ENCODE results near the gene USP36.

USP36 gene

DNA sequence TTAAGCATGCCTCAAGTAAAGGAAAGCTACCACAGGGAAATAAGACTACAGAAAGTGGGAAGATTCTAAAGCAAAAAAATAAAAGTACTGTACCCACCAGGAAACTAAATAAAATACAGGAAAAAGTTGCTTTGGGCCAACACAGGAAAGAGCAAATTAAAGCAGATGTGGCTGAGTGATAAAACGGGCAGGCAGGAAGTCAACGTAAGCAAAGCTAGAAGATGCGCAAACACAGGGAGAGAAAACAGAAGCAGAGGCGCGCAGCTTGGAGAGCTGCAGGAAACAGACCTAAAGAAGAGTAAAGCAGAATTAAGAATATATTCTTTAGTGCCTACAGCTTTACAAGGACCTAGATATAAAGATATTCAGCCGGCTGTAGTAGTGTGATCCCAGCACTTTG lies 21.7 kb downstream of the USP36 start:
- H3K27me3 ChIP-seq (ENCODE audit: control insufficient read depth, insufficient read depth, low read length): no peaks in the 10 kb centered on the region
- H3K9ac ChIP-seq (ENCODE audit: low read length): no peak overlapping the region
- H3K36me3 ChIP-seq (ENCODE audit: control insufficient read depth, insufficient read depth, low read length): peaks cover 10% of the 10 kb centered on the region
- no peaks in the 10 kb centered on the region for H3K4me1 ChIP-seq (ENCODE audit: control insufficient read depth, insufficient read depth, low read length)
- H3K4me3 ChIP-seq (ENCODE audit: low read length): no peak overlapping the region
- no peaks in the 10 kb centered on the region for H3K9me3 ChIP-seq (ENCODE audit: control insufficient read depth, low read length)

DNA sequence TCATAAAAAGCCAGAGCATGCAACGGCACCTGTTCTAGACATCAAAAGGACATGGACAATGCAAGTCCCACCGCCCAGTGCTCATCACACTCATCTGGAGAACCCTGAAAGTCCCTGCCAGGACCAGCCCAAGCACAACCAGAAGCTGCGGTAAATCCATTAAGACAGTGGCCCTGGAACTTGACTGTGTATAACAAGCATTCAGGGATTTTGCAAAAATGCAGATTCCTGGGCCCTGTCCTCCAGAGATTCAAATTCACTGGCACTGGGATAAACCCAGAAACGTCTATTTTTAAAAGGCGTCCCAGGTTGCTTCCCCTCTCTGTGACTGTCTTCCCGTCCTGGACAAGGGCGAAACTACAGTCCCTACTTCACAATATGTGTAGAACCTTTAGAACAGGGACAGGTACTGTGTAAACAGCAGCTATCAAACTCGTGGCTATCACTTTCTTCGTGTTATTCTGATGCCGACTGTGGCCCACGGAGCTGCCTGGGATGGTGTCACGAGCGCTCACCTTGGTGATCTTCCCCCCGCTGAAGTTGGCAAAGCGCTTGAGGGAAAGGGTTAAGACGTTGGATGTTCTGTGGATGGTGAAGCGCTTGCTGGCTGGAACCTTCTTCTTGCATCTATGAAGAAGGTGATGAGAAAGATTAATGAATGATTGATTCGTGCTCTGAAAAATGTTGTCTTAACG lies 22.3 kb downstream of the USP36 start:
- Histone ChIP-seq H3K4me3 (ENCODE audit: low read length) (no peak overlapping the region), H3K4me1 (ENCODE audit: control insufficient read depth, insufficient read depth, low read length) (no peaks in the 10 kb centered on the region), H3K36me3 (ENCODE audit: control insufficient read depth, insufficient read depth, low read length) (peaks cover 13% of the 10 kb centered on the region), H3K9ac (ENCODE audit: low read length) (no peak overlapping the region), H3K9me3 (ENCODE audit: control insufficient read depth, low read length) (no peaks in the 10 kb centered on the region), H3K27me3 (ENCODE audit: control insufficient read depth, insufficient read depth, low read length) (no peaks in the 10 kb centered on the region)

DNA sequence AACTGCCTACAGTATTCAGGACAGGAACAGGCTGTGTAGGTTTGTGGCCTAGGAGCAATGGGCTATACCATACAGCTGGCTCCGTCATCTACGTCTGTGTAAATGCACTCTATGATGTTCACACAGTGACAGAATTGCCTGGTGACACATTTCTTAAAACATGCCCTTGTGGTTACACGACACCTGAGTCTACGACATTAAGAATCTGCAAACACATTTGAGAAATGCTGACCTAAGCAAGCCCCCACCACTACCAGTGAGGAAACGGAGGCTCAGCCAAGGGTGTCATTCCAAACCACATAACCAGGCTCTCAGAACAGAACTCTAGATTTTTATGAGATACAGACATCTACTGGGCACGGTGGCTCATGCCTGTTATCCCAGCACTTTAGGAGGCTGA lies 23.5 kb downstream of the USP36 start:
- Histone ChIP-seq H3K4me1 (ENCODE audit: control insufficient read depth, insufficient read depth, low read length) (no peaks in the 10 kb centered on the region), H3K9me3 (ENCODE audit: control insufficient read depth, low read length) (no peaks in the 10 kb centered on the region), H3K27me3 (ENCODE audit: control insufficient read depth, insufficient read depth, low read length) (no peaks in the 10 kb centered on the region), H3K4me3 (ENCODE audit: low read length) (no peak overlapping the region), H3K9ac (ENCODE audit: low read length) (no peak overlapping the region), H3K36me3 (ENCODE audit: control insufficient read depth, insufficient read depth, low read length) (peaks cover 16% of the 10 kb centered on the region)

DNA sequence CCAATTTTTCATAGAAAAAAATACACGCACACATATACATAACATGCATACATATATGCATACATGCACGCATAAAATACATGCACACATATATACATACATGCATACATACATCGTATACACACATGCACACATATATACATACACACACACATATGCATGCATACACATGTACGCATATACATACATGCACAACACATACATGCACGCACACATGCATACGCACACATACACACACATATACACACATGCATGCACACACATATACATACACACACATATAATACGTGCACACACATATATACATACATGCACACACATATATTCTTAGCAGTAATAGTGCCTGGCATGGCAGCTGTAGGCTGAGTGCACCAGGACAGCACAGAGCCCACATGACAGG lies 24.9 kb downstream of the USP36 start:
- Histone ChIP-seq H3K9ac (ENCODE audit: low read length) (no peak overlapping the region), H3K36me3 (ENCODE audit: control insufficient read depth, insufficient read depth, low read length) (peaks cover 16% of the 10 kb centered on the region), H3K4me3 (ENCODE audit: low read length) (no peak overlapping the region), H3K27me3 (ENCODE audit: control insufficient read depth, insufficient read depth, low read length) (no peaks in the 10 kb centered on the region), H3K9me3 (ENCODE audit: control insufficient read depth, low read length) (no peaks in the 10 kb centered on the region), H3K4me1 (ENCODE audit: control insufficient read depth, insufficient read depth, low read length) (no peaks in the 10 kb centered on the region)

DNA sequence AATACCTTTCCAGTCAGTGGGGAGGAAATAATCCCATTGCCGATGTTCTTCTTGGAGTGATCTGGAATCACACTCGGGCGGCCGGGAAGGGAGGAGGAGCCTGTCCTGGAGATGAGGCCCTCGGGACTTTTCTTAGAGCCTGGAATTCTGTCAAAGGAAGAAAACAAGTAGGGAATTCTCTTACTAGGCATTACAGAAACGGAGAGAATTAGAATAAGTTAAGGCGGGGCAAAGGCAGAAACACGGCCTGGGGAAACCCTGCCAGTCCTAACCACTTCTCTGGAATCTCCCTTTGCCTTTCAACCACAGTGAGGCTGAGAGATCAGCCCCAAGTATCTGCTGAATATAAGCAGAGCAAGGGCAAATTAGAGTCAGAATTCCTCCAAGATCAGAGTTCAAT lies 27.8 kb downstream of the USP36 start:
- Histone ChIP-seq H3K4me1 (ENCODE audit: control insufficient read depth, insufficient read depth, low read length) (no peaks in the 10 kb centered on the region), H3K4me3 (ENCODE audit: low read length) (no peak overlapping the region), H3K9me3 (ENCODE audit: control insufficient read depth, low read length) (no peaks in the 10 kb centered on the region), H3K27me3 (ENCODE audit: control insufficient read depth, insufficient read depth, low read length) (no peaks in the 10 kb centered on the region), H3K9ac (ENCODE audit: low read length) (no peak overlapping the region), H3K36me3 (ENCODE audit: control insufficient read depth, insufficient read depth, low read length) (peaks cover 7% of the 10 kb centered on the region)

DNA sequence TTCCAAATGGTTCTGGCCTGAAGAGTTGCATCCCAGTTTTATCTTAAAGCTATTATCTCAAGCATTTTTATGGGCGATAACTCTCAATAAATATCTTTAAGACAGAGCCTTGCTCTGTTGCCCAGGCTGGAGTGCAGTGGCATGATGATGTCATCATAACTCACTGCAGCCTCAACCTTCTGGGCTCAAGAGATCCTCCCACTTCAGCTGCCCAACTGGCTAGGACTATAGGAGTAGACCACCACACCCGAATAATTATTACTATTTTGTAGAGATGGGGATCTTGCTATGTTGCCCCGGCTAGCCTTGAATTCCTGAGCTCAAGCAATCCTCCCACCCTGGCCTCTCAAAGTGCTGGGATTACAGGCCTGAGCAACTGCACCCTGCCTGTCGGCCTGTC lies 32.5 kb downstream of the USP36 start:
- Histone ChIP-seq H3K27me3 (ENCODE audit: control insufficient read depth, insufficient read depth, low read length) (no peaks in the 10 kb centered on the region), H3K9me3 (ENCODE audit: control insufficient read depth, low read length) (no peaks in the 10 kb centered on the region), H3K4me1 (ENCODE audit: control insufficient read depth, insufficient read depth, low read length) (no peaks in the 10 kb centered on the region), H3K9ac (ENCODE audit: low read length) (no peak overlapping the region), H3K36me3 (ENCODE audit: control insufficient read depth, insufficient read depth, low read length) (peaks cover 15% of the 10 kb centered on the region), H3K4me3 (ENCODE audit: low read length) (no peak overlapping the region)

DNA sequence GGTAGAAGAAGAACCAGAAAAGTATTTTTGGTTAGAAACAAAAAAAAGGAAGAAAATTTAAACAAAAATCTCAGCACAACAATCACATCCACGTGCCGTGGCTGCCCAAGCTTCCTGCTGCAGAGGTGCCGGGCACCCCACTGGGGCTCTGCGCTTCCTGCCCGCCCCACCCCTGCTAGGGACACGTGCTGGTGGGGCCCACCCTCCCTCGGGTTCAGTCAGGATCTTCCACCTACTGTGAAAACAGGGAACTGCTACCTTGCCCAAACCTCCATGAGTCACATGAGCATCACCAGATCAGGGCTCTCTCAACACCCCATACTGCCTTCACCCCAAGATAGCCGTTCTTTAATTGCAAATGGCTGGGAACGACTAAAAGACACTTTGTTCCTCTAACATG lies 34.2 kb downstream of the USP36 start:
- no peak overlapping the region for H3K9ac ChIP-seq (ENCODE audit: low read length)
- H3K4me1 ChIP-seq (ENCODE audit: control insufficient read depth, insufficient read depth, low read length): no peaks in the 10 kb centered on the region
- no peaks in the 10 kb centered on the region for H3K9me3 ChIP-seq (ENCODE audit: control insufficient read depth, low read length)
- H3K27me3 ChIP-seq (ENCODE audit: control insufficient read depth, insufficient read depth, low read length): no peaks in the 10 kb centered on the region
- peaks cover 13% of the 10 kb centered on the region for H3K36me3 ChIP-seq (ENCODE audit: control insufficient read depth, insufficient read depth, low read length)
- no peak overlapping the region for H3K4me3 ChIP-seq (ENCODE audit: low read length)

DNA sequence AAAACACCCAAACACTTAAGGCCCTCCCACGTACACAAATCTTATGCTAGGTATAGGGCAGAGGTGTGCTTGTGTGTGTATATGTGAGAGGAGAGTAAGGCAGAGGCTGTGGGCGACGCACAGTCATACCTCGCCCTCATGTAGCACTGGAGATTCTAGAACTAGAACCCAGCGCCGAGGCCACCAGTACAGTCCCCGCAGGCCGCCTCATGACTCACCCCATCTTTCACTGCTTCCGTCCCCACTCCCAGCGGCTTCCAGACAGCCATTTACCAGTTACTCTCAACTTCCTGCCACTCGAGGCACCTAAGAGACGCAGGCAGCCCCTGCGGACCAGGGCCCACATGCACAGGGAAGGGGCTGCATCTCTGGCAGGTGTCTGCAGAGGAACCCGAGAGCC lies 35.3 kb downstream of the USP36 start:
- Histone ChIP-seq H3K9ac (ENCODE audit: low read length) (no peak overlapping the region), H3K4me3 (ENCODE audit: low read length) (no peak overlapping the region), H3K9me3 (ENCODE audit: control insufficient read depth, low read length) (no peaks in the 10 kb centered on the region), H3K27me3 (ENCODE audit: control insufficient read depth, insufficient read depth, low read length) (no peaks in the 10 kb centered on the region), H3K4me1 (ENCODE audit: control insufficient read depth, insufficient read depth, low read length) (no peaks in the 10 kb centered on the region), H3K36me3 (ENCODE audit: control insufficient read depth, insufficient read depth, low read length) (peaks cover 13% of the 10 kb centered on the region)

DNA sequence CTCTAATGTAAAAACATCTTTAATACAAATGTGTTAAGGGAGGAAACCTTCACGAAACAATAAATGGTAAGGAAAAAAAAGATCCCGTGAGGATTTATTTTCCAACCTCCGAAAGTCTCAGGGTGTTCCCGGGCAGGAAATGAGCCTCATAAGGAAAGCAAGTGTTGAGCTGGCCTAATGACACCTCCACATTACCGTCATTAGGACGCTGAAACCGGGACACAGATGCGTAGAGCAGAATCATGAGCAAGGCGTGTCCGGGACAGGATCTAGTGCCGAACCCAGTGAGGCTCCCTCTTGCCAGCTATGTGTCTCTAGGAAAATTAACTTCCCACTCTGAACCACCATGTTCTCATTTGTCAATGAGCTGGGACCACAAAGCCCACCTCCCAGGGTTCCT lies 35.8 kb downstream of the USP36 start:
- Histone ChIP-seq H3K9ac (ENCODE audit: low read length) (no peak overlapping the region), H3K27me3 (ENCODE audit: control insufficient read depth, insufficient read depth, low read length) (no peaks in the 10 kb centered on the region), H3K36me3 (ENCODE audit: control insufficient read depth, insufficient read depth, low read length) (peaks cover 13% of the 10 kb centered on the region), H3K4me3 (ENCODE audit: low read length) (no peak overlapping the region), H3K4me1 (ENCODE audit: control insufficient read depth, insufficient read depth, low read length) (no peaks in the 10 kb centered on the region), H3K9me3 (ENCODE audit: control insufficient read depth, low read length) (no peaks in the 10 kb centered on the region)

DNA sequence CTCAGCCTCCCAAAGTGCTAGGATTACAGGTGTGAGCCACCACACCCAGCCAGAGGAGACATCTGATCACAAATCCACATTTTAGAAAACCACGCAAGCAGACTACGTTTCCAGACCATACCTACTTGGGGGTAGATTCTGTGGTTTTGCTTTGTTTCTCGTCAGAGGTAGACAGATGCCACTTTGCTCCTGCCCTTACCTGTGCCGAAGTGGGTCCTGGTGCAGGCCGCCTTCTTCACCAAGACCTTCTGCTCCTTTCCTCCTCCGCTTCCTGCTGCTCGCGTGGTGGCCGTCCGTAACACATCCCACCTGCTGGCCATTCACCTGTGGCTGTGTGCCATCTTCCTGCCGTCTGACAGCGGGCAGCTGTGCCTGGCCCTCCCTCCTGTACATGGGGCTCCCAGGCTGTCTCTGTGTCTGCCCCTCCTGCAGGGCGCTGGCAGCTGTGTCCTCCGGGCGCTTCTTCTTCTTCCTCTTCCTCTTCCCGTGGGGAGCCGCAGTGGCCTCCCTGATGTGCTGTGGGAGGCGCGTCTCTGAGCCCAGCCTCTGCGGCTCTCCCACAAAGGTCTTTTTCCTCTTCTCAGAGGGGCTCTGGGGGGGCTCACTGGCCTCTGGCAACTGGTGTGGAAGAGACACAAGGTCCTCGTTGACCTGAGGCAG lies 37.3 kb downstream of the USP36 start:
- no peak overlapping the region for H3K9ac ChIP-seq (ENCODE audit: low read length)
- no peaks in the 10 kb centered on the region for H3K27me3 ChIP-seq (ENCODE audit: control insufficient read depth, insufficient read depth, low read length)
- no peaks in the 10 kb centered on the region for H3K4me1 ChIP-seq (ENCODE audit: control insufficient read depth, insufficient read depth, low read length)
- no peak overlapping the region for H3K4me3 ChIP-seq (ENCODE audit: low read length)
- H3K9me3 ChIP-seq (ENCODE audit: control insufficient read depth, low read length): no peaks in the 10 kb centered on the region
- peaks cover 16% of the 10 kb centered on the region for H3K36me3 ChIP-seq (ENCODE audit: control insufficient read depth, insufficient read depth, low read length)

DNA sequence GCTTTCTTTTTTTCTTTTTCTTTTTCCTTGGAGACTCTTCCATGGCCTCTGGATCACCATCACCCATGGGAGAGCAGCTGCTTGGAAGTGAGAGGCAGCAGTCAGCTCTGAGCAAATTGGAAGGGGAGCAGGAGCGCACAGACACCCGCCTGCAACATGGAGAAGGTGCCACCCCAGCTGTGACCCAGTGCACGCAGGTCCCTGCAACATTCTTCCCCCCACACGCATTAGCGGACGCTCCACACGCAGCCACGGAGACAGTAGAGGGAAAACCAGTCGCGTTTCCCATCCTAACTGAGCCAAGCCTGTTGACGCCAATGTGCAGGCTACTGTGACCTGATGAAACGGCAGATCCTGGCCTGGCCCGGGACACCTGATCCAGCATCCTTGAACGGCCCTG lies 38.2 kb downstream of the USP36 start:
- H3K27me3 ChIP-seq (ENCODE audit: control insufficient read depth, insufficient read depth, low read length): no peaks in the 10 kb centered on the region
- H3K4me1 ChIP-seq (ENCODE audit: control insufficient read depth, insufficient read depth, low read length): peaks cover 3% of the 10 kb centered on the region
- H3K9ac ChIP-seq (ENCODE audit: low read length): no peak overlapping the region
- no peak overlapping the region for H3K4me3 ChIP-seq (ENCODE audit: low read length)
- no peaks in the 10 kb centered on the region for H3K9me3 ChIP-seq (ENCODE audit: control insufficient read depth, low read length)
- peaks cover 24% of the 10 kb centered on the region for H3K36me3 ChIP-seq (ENCODE audit: control insufficient read depth, insufficient read depth, low read length)

DNA sequence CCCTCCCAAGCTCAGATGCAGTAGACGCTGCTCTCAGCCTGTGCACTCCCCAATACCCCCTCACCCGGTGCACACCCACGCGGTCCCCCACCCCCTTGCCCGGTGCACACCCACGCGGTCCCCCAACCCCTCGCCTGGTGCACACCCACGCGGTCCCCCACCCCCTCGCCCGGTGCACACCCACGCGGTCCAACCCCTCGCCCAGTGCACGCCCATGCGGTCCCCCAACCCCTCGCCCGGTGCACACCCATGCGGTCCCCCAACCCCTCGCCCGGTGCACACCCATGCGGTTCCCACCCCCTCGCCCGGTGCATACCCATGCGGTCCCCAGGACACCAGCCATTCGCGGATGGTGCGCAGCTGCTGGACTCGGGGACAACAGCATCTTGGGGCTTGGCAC lies 38.6 kb downstream of the USP36 start:
- Histone ChIP-seq H3K9ac (ENCODE audit: low read length) (no peak overlapping the region), H3K36me3 (ENCODE audit: control insufficient read depth, insufficient read depth, low read length) (peaks cover 27% of the 10 kb centered on the region), H3K4me3 (ENCODE audit: low read length) (no peak overlapping the region), H3K27me3 (ENCODE audit: control insufficient read depth, insufficient read depth, low read length) (no peaks in the 10 kb centered on the region), H3K9me3 (ENCODE audit: control insufficient read depth, low read length) (no peaks in the 10 kb centered on the region), H3K4me1 (ENCODE audit: control insufficient read depth, insufficient read depth, low read length) (peaks cover 3% of the 10 kb centered on the region)
